CD4-positive, alpha-beta T cell treated with Interleukin-17A for 1 hour (primary cell): Measurements from ENCODE around the gene LLCFC1.

Experiments used
- DNase-seq: peaks from one replicate; pipeline ENCODE4 v3.0.0-alpha.2; 2020

Gene LLCFC1

DNA sequence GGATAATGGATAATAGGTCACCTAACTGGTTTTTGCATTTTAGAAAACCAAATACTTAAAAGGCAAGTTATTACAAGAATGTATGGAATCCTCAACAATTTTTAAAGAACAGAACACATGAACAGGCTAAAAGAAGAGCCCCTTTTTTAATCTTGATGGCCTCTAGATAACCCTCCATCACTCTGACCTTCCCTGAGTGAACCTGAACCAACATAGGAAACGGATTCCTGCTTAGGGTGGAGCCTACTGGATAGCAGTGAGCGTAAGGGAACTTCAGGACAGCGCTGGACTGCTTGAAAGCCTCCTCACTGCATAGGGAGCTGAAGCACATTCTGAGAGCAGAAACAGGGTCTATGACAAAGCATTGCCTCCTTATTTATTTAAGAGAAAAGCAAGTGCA, 26.2 kb upstream of the LLCFC1 start:
- DNase-seq: no peak

DNA sequence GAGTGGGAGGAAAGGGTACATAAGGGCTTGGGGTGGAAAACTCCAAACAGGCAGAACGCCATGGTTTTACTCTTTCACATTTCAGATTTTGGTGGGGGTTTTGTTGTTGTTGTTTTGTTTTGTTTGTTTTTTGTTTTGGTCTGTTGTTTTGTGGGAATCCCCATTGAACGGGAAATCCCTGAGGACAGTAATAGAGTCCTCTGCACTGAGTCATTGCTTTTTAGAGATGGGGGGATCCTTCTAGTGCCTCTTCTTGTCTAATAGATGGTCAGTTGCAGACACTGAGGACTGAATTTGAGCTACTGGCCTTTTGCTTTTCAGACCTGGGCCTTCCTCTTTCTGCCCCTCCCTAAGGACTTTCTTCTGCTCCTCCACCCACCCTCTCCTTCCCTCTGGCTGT, 25.7 kb upstream of the LLCFC1 start:
- DNase-seq: no peak

DNA sequence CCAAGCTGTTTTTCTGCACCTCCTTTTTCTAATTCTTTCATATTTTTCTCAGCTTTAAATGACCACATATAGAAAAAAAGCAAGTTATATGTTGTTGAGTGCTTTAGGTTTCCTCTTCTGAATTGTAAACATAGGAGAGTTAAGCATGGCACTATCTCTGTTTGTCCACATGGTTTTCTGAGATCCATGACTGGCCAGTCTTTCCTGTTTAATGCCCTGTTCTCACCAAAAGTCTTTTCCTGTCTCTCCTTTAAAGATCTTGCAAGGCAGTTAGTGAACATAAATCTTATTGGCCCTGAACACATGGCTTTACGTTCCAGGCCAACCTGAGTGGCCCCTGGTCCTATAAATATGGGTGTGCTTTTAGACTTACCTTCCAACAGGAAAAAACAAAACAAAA, 25.2 kb upstream of the LLCFC1 start:
- no peak for DNase-seq

DNA sequence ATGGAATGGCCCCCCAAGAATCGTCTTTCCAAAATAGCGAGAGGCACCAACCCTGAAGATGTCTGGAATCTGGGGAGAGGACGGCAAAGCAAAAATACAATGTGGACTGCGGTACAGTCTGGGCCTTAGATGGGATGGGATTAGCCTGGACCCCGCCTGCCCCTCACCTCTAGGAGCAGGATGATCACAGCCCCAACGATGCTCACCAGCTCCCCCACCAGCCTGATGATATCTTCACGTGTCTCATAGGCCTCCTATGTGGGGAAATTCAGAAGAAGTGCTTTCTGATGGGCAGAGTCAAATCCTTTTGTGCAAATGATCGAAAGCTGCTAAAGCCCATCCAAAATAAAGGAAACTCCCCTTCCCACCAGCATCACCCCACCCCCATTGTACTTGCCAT, 24.0 kb upstream of the LLCFC1 start:
- no peak for DNase-seq

DNA sequence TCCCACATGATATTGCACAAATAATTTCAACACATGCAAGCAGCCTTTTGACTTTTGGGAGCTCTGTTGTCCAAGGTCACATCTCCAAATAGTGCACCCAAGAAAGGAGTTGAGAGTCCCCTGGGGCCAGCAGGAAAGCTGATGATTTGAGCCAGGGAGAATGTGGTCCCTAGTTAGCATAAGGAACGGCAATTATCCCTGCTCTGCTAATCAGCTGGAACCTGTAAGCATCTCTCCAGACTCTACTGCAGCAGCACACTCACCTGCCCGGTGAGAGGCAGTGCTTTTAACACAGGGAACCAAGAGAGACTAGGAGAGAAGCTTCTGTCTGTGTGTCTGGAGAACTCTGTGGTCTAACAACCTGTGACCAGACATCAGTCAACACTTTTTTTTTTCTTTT, 22.8 kb upstream of the LLCFC1 start:
- DNase-seq: no peak

DNA sequence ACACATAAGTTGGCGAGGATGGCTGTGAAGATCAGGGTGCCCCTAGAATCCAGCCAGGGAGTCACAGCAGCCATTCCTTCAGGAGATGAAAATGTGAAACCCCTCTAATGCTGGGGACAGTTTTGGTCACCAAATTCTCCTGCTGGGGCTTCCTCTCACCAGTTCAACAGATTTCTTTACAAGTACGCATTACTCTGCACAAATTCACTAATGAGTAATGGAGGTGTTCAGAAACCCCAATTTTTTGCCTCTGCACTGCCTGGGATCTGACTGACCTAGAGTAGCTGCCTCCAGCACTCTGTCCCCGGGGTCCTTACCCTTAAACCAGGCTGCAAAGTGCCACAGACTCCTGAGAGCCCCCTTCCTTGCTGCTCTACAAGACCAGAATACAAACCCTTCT, 21.8 kb upstream of the LLCFC1 start:
- no peak for DNase-seq

DNA sequence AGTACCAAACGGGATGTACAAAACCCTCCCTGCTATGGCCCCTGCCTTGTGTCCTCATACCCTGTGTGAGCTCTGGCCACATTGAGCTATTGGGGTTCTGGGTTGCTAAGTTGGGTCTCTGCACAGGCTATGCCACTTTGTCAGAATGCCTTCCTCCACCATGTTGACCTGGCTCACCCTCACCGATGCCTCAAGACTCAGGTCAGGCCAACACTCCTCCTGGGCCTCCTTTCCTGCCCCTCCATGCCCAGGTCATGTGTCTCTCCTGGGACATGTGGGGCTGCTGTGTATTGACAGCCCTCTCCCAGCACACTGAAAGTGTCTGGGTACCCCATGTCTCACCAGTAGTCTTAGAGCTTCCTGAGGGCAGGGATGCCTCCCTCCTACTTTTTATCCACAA, 20.4 kb upstream of the LLCFC1 start:
- no peak for DNase-seq

DNA sequence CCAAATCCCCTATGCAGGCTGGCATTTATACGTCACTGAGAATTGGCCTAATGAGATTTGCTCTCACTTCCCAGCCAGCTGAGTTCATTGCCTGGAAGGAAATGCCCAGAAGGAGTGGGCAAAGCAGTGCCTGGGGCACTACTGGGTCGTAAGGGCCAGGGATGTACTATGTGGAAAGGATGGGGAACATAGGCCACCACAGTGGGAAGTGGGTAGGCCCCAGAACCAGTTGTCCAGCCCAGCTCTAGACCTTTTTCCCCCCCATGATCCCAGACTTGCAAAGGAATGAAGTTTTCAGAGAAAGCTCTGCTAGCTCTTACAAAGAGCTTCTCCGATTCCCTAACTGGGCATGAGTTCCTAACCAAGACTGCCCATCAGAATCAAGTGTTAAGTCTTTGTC, 19.6 kb upstream of the LLCFC1 start:
- DNase-seq: no peak

DNA sequence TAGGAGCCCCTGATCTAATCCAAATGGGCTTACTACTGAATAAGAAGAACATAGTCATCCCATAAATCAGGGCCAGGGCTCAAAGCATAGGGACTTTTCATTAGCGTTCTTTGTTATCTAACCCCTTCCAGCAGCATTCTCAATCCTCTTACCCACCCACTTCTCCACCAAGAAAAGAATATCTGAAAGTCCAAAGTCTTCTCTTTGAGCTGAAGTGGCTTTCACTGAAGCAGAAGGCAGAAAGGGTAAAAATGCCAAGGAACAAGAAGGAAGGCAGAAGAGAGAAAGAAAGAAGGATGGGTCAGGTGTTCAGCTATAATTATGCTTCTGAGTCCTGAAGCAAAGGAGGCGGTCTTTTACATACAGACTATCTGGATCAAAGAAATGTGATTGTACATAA, 15.9 kb upstream of the LLCFC1 start:
- DNase-seq: no peak

DNA sequence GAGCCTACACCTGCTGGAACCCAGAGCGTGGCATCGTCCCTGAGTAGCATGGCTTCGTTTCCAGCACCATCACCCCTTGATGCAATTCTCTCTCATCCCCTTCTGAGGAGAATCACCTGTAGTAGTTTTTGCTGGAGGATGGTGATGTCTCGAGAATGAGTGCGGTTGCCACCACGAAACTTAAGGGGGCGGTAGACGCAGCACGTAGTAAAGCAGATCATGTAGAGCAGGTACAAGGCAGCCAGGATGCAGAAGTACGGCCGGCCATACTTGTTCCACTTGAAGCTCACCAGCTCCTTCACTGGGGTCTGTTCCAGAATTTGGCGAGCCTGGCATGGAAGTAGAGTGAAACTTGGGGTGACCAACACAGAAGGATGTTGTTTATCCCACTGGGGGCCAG, 13.9 kb upstream of the LLCFC1 start:
- no peak for DNase-seq

DNA sequence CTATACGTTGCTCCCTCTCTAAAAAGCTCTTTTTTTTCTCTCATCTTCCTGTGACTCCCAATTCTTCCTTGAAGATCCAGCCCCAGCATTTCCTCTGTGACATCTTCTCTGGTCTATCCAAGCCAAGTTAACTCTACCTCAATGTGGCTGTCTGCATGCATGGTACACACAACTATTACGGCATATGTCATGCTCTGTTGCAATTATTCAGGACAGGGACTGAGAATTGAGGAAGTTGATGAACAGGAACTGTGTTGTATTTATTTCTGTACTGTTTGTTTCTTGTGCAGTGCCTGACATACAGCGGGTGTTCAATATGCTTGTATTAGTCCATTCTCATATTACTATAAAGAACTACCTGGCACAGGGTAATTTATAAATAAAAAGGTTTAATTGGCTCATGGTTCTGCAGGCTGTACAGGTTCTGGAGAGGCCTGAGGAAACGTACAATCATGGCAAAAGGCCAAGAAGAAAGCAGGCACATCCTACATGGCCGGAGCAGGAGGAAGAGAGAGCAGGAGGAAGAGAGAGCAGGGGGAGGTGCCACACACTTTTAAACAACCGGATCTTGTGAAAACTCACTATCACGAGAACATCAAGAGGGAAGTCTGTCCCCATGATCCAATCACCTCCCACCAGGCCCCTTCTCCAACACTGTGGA, 12.1 kb upstream of the LLCFC1 start:
- DNase-seq: no peak

DNA sequence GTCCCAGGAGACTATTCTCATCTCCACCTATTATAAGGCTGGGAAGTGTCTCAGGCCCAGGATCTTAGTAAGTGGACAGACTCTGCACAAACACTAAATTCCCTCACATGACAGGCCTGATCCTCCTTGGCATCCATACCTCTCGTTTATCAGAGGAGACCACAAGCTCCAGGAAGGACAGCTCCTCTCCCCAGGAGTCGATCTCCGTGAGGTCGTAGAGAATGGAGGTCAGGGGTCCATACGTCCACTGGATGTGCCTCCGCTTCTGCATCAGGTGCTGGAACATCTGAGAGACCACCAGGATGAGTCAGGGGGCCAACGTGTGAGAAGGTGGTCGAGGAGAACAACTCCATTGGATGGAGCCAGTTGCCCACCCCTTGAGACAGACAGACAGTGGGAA, 11.3 kb upstream of the LLCFC1 start:
- DNase-seq: no peak

DNA sequence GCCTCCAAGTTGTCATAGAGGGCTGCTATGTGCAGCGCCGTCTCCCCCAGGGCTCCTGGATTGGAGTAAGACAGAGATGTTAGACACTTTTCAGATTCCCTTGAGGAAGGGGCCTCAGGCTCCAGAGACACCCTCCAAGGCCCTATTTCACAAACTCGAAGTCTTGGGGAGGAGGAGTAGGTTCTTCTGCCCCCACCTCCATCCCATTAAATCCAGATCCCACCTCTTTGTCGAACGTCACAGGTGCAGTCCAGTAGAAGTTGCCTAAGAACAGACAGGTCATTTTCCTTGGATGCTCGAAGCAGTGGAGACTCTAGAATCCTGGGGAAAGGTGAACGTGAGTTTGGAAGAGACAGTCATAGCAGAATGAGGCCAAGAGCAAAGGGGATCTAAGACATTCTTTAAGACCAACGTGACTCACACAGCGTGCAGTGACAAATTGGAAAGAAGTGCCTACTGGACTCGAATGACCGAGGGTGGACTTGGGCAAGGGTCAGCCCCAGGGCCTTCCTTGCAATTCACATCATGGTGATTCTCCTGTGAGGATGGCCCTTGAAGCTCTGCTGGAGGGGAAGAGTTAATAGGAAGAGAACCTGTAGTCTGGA, 9.1 kb upstream of the LLCFC1 start:
- DNase-seq: no peak

DNA sequence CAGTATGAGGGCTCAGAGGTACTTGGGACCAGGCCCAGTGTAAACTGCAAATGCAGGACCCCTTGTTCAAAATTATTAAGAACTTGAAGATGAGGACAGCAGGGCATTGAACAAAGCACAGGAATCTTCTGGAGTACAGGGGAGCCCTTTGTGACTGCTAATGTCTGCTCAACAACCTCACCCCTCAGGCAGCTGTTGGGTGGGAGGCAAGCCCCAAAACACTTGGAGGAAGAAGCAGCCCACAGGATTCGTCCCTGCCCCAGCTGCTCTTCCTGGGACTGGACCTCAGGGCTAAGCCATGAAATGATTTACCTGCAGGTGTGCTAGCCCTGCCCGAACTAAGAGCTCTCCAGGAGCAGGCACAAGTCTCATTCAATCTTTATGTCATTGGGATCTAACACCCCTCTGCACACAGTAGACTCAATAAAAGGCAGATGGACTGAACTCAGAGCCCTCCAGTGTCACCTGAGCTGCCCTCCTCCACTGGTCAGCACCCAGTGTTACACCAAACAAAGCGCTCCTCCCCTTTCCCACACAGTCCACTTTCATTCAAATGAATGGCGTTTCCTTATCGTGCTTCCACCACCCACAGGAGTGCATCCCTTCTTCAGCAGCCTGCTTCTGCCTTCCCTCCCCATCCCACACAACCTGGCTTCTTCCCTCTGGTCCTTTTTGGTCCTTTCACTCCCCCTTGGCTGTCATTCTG, 6.7 kb upstream of the LLCFC1 start:
- DNase-seq: no peak

DNA sequence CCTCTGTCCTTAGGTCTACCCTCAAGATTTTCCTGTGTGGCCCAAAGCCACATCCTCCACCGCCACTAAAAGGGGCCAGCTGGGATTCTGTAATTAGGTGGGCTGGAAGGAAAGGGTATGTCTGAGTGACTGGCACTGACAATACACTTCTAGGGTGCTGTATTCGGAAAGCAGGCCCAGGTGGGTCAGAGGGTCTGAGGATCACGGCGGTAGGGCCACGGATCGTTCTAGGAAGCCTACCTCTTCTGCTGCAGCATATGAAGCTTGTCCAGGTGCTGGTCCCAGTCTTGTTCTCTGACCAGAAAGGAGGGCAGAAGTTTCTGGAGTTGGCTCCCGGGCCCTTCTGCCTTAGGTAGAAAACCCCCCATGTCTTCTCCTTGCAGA, 6.2 kb upstream of the LLCFC1 start:
- DNase-seq: no peak

DNA sequence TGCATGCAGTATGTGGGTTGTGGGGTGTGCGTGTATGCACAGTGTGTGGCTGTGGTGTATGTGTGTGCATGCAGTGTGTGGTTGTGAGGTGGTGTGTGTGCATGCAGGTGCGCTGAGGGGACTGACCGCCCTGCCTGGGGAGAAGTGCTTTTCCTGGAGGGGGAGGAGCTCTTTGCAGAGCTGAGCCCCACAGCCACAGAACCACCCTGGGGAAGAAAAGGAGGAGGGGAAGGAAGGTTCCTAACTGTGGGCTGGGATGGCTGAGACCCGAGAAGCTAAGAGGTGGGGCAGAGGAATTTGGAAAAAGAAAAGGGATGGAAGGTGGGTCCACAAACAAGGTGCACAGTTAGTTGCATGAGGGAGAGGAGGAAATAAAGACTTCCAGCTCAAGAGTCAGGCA, 5.7 kb upstream of the LLCFC1 start, which contains the start of gene TRPV5:
TSS of gene TRPV5 (minus strand) at position 123 of the 400 bp plus-strand sequence. CDS start 287 bp downstream, outside the sequence.
- DNase-seq: no peak

DNA sequence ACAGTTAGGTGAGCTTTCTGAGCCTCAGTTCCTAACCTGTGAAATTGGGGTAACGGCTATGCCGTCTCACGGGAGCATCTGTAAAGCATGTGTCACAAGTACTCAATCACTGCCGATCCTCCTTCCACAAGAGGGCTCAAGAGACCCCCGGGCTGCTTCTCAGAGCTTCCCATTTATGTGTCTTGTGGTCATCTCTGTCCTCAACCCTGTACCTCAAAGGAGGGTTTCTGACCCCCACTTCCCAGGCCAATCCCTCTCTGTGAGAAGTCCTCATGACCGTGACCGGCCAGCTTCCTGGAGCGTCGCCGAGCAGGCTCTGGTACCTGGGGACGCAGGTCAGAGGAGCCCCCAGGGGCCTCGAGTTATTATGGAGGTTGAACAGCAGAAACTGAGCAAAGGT, 5.2 kb upstream of the LLCFC1 start:
- DNase-seq: no peak

DNA sequence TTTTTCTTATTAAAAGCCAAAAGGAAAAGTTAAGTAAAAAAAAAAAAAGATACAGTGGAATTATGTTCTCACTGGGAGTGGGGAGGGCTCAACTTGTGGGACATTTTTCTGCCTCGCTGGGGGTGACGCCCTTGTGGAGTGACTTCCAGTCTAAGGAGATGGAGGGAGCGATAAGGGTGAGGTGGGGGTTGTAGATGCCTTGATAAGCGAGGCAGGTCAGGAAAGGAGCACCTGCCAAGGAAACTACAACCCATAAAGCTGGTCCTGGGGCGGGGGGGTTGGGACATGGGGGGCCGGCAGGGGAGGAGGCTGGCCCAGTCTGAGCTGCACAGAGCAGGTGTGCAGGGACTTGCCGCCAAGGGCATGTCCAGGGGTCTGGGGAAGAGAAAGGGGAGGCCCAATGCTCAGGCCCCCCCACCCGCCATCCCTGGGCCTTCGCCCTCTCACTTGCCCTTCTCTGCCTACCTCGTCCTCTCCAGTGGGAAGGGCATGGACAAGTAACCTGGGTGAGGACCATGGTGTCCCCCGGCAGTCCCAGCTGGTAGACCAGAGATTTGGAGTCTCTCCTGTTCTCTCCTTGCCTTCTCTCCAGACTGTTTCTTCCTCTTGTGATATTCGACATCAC, 3.2 kb upstream of the LLCFC1 start:
- DNase-seq: no peak

DNA sequence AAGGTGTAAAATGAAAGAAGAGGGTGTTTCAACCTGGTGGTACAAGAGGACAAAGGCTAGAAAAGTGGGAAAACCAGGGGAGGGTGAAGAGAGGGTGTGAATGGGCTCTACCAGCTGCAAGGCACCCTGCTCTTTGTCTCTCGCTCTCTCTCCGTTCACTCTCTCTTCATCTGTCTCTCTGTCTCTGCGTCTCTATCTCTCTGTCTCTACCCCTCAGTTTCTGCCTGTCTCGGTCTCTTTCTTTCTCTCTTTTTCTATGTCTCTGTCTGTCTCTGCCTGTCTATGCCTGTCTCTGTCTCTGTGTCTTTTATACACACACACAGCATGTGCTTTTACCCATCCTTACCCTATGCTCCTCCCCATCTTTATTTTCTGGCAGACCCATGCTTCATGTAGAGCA, 673 bp upstream of the LLCFC1 start:
- DNase-seq: no peak

DNA sequence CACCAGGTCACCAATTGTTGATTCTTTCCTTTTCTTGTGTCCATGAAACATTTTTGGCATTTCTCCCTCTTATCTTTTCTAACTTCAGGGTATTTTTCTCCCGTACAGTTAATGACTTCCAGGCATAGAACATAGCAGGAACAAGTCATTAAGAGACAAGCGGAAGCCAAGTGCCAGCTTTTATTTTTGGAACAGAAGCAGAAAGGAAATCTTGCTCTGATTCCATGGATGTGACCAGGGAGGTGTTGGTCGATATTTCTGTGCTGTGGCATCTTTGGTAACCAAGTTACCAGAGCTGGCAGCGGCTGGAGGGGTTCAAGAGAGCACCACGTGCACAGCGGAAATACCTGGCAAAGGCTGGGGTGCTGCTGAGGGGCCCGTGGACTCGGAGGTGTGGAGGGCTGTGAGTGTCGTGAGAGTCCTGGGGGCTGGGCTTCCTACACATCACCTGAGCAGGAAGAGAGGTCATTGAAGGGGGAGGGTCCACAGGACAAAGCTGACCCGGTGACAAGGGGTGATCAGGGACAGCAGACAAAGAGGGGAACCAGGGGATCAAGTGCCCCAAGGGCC, 1.8 kb downstream of the LLCFC1 start:
- DNase-seq: no peak

DNA sequence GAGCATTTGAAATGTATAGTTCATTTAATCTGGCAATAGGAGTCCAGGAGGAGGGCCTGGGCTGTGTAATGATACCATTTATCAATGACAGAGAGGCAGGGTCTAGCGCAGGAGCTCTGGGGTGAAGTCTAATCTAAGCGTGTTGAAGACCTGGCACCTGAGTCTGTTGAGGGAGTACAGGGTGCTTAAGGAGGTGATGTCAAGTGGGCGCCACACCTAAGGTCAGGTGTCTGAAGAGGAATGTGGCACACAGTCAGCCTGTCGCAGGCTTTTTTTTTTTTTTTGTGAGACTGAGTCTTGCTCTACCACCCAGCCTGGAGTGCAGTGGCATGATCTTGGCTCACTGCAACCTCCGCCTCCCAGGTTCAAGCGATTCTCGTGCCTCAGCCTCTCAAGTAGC, 2.3 kb downstream of the LLCFC1 start:
- DNase-seq: no peak

DNA sequence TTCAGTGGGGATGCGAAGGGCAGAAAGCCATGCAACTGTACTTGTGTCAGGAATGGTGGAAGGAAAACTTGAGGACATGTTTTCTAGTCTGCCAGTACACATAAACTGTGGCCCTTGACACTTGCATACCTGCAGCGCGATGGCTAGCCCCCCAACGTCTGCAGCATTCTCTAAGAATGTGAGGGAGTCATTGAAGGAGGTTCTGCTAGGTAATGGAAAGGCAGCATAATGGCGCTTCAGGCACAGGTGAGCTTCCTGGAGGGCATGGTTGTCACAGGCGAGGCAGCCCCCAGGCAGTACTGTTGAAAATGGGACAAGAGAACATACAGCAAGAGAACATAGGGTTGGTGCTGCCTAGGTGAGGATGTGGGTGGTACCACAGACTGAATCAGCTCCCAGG, 3.5 kb downstream of the LLCFC1 start:
- no peak for DNase-seq

DNA sequence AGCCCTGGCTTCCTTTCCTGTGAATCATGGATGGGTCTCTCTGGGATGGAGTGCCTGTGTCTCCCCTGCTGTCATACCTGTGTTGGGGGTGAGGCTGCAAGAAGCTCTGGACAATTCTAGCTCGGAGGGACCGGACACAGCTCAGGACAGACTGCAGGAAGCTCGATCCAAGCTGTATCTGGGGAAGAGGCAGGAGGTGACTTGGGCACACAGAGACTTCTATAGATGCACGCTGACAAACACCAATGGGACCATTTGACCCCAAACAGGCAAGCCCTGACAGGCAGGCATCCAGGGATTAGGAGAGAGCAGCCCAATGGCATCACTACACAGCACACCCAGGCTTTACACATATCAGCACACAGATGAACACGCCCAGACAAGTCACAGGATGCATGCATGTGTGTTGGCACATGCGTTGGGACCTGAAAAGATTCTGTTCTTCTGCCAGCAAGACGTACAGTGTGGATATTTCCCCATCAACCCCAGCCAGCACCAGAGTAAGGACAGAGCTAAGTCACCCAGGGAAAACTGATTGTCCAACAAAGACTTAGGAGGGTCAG, 4.5 kb downstream of the LLCFC1 start:
- DNase-seq: no peak
